ENCODE results near the gene SNX33. TPM values are rescaled to one million over a fixed set of nuclear protein-coding genes. Genes with fewer than 3 reads are reported as not detected.

The SNX33 gene
- total RNA-seq, 1 donor from 2014 or later: 10.1 TPM

DNA sequence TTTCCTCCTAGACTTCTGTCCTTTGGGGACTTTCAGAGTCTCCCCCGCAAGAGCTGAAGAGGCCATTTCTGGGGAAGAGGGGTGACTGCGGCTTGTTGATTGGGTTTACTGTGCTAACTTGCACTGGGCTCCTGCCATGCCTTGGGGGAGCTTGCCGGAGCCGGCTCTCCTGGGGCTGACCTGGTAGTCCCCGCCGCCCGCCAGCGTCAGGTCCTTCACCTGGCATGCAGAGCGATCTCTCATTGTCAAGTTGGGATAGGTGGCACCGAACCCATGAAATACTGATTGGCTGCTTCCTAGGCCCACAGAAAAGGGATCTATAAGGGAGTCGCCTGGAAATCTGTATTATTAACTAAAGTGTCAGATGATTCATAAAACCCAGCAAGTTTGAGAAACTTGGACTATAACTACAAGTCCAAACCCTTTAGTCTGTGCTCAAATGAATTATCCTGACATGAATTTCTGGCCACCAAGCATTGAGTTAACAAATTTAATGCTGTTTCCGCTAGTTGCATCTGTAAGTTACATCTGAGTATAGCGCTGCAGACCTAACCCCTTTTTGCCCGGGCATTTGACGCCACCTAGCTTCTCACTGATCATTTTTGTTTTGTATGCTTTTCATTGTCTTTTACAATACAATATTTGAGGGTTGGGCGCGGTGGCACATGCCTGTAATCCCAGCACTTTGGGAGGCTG, 7.1 kb upstream of the SNX33 start:
- peak overlapping the region; percentile 42 for H3K27ac Mint-ChIP-seq
- H3K9ac ChIP-seq: peak overlapping the region; percentile 54
- H3K27me3 ChIP-seq: peaks cover 4% of the 10 kb centered on the region
- H3K4me3 ChIP-seq: peak overlapping the region; percentile 91
- H3K4me1 ChIP-seq: no peaks in the 10 kb centered on the region
- H3K9me3 ChIP-seq (ENCODE audit: low read depth): no peaks in the 10 kb centered on the region
- no peaks in the 10 kb centered on the region for H3K9me3 Mint-ChIP-seq
- H3K36me3 Mint-ChIP-seq: peaks cover 2% of the 10 kb centered on the region
- H3K36me3 ChIP-seq: no peaks in the 10 kb centered on the region
- peak overlapping the region; percentile 78 for H3K4me2 ChIP-seq
- peaks cover 23% of the 10 kb centered on the region for H3F3A ChIP-seq (ENCODE audit: low read depth)
- peak; percentile 33 for DNase-seq (ENCODE audit: low spot score)
- peak overlapping the region; percentile 60 for H2AFZ ChIP-seq (replicated peaks)
- peaks cover 9% of the 10 kb centered on the region for H3K27me3 Mint-ChIP-seq (ENCODE audit: insufficient read depth, low read depth)
- peak overlapping the region; percentile 90 for H3K4me3 Mint-ChIP-seq
- H3K79me2 ChIP-seq (ENCODE audit: low read depth): peaks cover 36% of the 10 kb centered on the region
- peaks cover 31% of the 10 kb centered on the region for H4K20me1 ChIP-seq (ENCODE audit: low read depth)
- H3K4me1 Mint-ChIP-seq: peaks cover 30% of the 10 kb centered on the region
- H3K27ac ChIP-seq: peak overlapping the region; percentile 78
- TF ChIP-seq EZH2 (IDR thresholded peaks at IDR 0.05): no peak
- TF ChIP-seq CTCF (IDR thresholded peaks at IDR 0.05): peak; percentile 27

- H3F3A ChIP-seq (ENCODE audit: low read depth): peaks cover 26% of the 10 kb centered on the region
- peak overlapping the region; percentile 60 for H2AFZ ChIP-seq (replicated peaks)
- H3K27me3 Mint-ChIP-seq (ENCODE audit: insufficient read depth, low read depth): peaks cover 9% of the 10 kb centered on the region
- TF ChIP-seq EZH2 (IDR thresholded peaks at IDR 0.05) (no peak), CTCF (IDR thresholded peaks at IDR 0.05) (no peak), EZH2phosphoT487 (IDR thresholded peaks at IDR 0.05) (no peak)
- peaks cover 9% of the 10 kb centered on the region for H3K27me3 ChIP-seq
- no peak overlapping the region for H3K27ac ChIP-seq
- no peaks in the 10 kb centered on the region for H3K4me1 ChIP-seq
- H3K9me3 Mint-ChIP-seq: no peaks in the 10 kb centered on the region
- peak overlapping the region; percentile 91 for H3K4me3 ChIP-seq
- no peak overlapping the region for H3K9ac ChIP-seq
- H3K79me2 ChIP-seq (ENCODE audit: low read depth): peaks cover 36% of the 10 kb centered on the region
- peaks cover 30% of the 10 kb centered on the region for H3K4me1 Mint-ChIP-seq
- H3K9me3 ChIP-seq (ENCODE audit: low read depth): no peaks in the 10 kb centered on the region
- peaks cover 31% of the 10 kb centered on the region for H4K20me1 ChIP-seq (ENCODE audit: low read depth)
- no peaks in the 10 kb centered on the region for H3K36me3 ChIP-seq
- H3K36me3 Mint-ChIP-seq: peaks cover 2% of the 10 kb centered on the region
- peak overlapping the region; percentile 90 for H3K4me3 Mint-ChIP-seq
- H3K27ac Mint-ChIP-seq: peak overlapping the region; percentile 42
- H3K4me2 ChIP-seq: peak overlapping the region; percentile 78
- DNase-seq (ENCODE audit: low spot score): no peak
Observed at GRCh38 chr15:75641179-75641503, 6.6 kb upstream of the SNX33 start.

DNA sequence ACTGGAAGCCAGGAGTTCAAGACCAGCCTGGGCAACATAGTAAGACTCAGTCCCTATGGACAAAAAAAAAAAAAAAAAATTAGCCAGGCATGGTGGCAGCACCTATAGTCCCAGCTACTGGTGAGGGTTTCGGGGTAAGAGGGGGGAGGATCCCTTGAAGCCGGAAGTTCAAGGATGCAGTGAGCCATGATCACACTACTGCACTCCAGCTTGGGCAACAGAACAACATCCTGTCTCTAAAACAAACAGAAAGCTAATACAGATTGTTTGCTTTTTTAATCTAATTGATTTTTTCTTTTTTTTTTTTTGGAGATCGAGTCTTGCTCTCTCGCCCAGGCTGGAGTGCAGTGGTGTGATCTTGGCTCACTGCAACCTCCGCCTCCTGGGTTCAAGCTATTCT, 6.1 kb upstream of the SNX33 start:
- no peak overlapping the region for H3K4me2 ChIP-seq
- H3K4me1 Mint-ChIP-seq: peaks cover 31% of the 10 kb centered on the region
- H3K27ac Mint-ChIP-seq: no peak overlapping the region
- DNase-seq (ENCODE audit: low spot score): no peak
- H4K20me1 ChIP-seq (ENCODE audit: low read depth): peaks cover 31% of the 10 kb centered on the region
- H3K4me3 Mint-ChIP-seq: no peak overlapping the region
- H3K4me1 ChIP-seq: no peaks in the 10 kb centered on the region
- no peaks in the 10 kb centered on the region for H3K36me3 ChIP-seq
- peaks cover 31% of the 10 kb centered on the region for H3F3A ChIP-seq (ENCODE audit: low read depth)
- H3K79me2 ChIP-seq (ENCODE audit: low read depth): peaks cover 34% of the 10 kb centered on the region
- H3K36me3 Mint-ChIP-seq: peaks cover 2% of the 10 kb centered on the region
- H3K9ac ChIP-seq: no peak overlapping the region
- H3K27ac ChIP-seq: no peak overlapping the region
- H2AFZ ChIP-seq (replicated peaks): no peak overlapping the region
- no peaks in the 10 kb centered on the region for H3K9me3 ChIP-seq (ENCODE audit: low read depth)
- no peak overlapping the region for H3K4me3 ChIP-seq
- TF ChIP-seq CTCF (IDR thresholded peaks at IDR 0.05) (no peak), EZH2phosphoT487 (IDR thresholded peaks at IDR 0.05) (no peak), EZH2 (IDR thresholded peaks at IDR 0.05) (no peak)
- H3K27me3 ChIP-seq: peaks cover 13% of the 10 kb centered on the region
- peaks cover 10% of the 10 kb centered on the region for H3K27me3 Mint-ChIP-seq (ENCODE audit: insufficient read depth, low read depth)
- H3K9me3 Mint-ChIP-seq: no peaks in the 10 kb centered on the region
